ENCODE data around the gene ZFP36L2. TPM values are rescaled to one million over a fixed set of nuclear protein-coding genes. Genes with fewer than 3 reads are reported as not detected.

Gene ZFP36L2
- total RNA-seq, 3 donors from 2014 or later, result 111 to 155 (median 124) TPM

DNA sequence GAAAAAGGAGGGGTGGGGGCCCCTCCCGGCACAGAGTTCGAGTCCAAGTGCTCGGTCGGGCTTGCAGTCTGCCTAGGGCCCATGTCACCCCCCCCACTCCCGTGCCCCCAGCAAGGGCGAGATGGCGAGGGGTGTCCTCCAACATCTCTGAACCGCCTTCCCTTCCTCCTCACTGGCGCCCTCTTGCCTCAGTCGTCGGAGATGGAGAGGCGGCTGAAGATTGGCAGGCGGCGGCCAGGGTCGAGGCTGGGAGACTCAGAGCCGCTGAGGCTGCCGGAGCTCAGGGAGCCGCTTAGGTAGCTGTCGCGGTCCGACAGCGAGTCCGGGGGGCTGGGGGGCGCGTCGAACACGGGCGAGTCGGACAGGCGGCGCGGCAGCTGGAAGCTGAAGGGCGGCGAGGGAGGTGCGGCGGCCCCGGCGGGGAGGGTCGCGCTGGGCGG, 2.3 kb downstream of the ZFP36L2 start:
- H3K9me3 ChIP-seq, result no peaks in the 10 kb centered on the region
- peaks cover 5% of the 10 kb centered on the region for H3K36me3 ChIP-seq
- intact Hi-C loops (cut with DNase I; ENCODE audit: low total_unique reads), result loop anchor here (2.0 to 10.0 kb wide), 4 partner anchors 51 to 389 kb away; no protein-coding TSS in a partner anchor
- peak overlapping the region; percentile 99 for H3K27ac ChIP-seq
- DNase-seq (ENCODE audit: low spot score in 2 of 2), result peak; percentile 51 to 58
- H3K27me3 ChIP-seq, result no peaks in the 10 kb centered on the region
- H3K4me1 ChIP-seq, result peaks cover 0 to 27% of the 10 kb centered on the region in 2 donors
- TF ChIP-seq, protein P1, sequence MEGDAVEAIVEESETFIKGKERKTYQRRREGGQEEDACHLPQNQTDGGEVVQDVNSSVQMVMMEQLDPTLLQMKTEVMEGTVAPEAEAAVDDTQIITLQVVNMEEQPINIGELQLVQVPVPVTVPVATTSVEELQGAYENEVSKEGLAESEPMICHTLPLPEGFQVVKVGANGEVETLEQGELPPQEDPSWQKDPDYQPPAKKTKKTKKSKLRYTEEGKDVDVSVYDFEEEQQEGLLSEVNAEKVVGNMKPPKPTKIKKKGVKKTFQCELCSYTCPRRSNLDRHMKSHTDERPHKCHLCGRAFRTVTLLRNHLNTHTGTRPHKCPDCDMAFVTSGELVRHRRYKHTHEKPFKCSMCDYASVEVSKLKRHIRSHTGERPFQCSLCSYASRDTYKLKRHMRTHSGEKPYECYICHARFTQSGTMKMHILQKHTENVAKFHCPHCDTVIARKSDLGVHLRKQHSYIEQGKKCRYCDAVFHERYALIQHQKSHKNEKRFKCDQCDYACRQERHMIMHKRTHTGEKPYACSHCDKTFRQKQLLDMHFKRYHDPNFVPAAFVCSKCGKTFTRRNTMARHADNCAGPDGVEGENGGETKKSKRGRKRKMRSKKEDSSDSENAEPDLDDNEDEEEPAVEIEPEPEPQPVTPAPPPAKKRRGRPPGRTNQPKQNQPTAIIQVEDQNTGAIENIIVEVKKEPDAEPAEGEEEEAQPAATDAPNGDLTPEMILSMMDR (IDR thresholded peaks at IDR 0.05), result peak in 1 of 3 donors; percentile 13
- TF ChIP-seq POLR2AphosphoS5 (IDR thresholded peaks at IDR 0.05) (peak in 2 of 3 donors; percentile 75 to 87), POLR2A (IDR thresholded peaks at IDR 0.05) (no peak)
- peak overlapping the region; percentile 69 to 96 (median 91) for H3K4me3 ChIP-seq

DNA sequence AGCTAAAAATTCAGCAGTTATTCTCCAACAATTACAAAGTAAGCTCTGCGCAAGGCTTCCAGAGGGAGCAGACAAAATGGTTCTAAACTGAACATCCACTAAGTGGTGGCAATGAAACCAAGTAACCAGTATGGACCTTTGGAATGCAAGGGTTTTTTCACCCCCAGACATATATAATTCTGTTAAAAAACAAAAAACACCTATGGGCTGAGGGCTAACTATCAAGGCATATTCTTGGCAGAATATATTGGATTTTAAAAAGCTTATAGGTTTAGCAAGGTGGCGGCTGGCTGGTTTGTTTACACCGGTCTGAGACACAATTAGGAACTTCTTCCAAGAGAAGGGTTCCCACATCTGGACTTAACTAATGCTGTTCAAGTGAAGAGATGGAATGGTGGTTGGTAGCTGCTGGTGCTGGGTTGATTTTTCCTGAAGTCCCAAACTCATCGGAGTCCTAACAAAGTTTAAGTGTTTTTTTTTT, 2.8 kb downstream of the ZFP36L2 start:
- peaks cover 5% of the 10 kb centered on the region for H3K36me3 ChIP-seq
- H3K27me3 ChIP-seq, result no peaks in the 10 kb centered on the region
- peaks cover 0 to 27% of the 10 kb centered on the region in 2 donors for H3K4me1 ChIP-seq
- intact Hi-C loops (cut with DNase I; ENCODE audit: low total_unique reads), result loop anchor here (2.0 to 10.0 kb wide), 4 partner anchors 51 to 389 kb away; no protein-coding TSS in a partner anchor
- no peaks in the 10 kb centered on the region for H3K9me3 ChIP-seq
- DNase-seq (ENCODE audit: low spot score in 2 of 2), result no peak
- TF ChIP-seq POLR2A (IDR thresholded peaks at IDR 0.05), result no peak
- TF ChIP-seq POLR2AphosphoS5 (IDR thresholded peaks at IDR 0.05), result peak in 1 of 3 donors; percentile 8
- H3K27ac ChIP-seq, result peak overlapping the region; percentile 90 to 99
- H3K4me3 ChIP-seq, result peak overlapping the region; percentile 69 to 96 (median 91)

DNA sequence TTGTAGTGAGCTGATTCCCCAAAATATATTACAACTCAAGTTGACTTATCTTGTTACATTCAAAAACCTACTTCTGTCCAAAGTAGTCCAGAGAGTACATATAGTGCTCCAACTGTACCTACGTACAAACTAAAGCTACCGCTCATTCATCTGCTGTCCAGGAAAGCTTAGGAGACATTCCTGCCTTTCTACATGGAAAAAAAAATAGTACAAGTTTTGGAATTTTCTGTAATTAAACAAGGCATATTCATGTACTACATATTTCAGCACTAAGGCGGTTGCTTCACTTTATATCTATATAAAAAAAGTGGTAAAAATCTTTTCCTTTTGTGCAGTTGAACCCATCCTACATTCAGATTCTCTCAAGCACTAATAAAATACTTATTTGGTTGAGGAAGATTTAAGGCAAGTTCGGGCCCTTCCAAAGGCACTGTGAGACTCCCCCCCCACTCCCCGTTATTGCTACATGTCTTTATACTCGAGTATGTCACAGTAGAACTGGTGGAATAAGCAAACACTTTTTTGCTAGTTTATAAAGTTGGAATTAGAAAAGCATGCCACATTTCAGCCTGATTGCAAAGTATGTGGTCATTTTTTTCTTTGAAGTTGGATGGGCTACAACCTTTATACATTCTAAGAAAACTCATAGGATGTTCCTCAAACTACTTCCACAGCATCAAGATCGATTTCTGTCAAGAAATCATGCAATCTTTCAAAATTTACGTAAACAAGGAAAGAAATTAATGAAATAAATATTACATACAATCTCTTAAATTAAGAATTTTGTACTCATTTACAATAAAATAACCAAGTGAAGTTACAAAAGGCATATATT, 3.7 kb downstream of the ZFP36L2 start:
- intact Hi-C loops (cut with DNase I; ENCODE audit: low total_unique reads), result loop anchor here (10.0 kb wide), 3 partner anchors 198 to 388 kb away; no protein-coding TSS in a partner anchor
- DNase-seq (ENCODE audit: low spot score in 2 of 2), result no peak
- Histone ChIP-seq H3K4me1 (peaks cover 0 to 27% of the 10 kb centered on the region in 2 donors), H3K9me3 (no peaks in the 10 kb centered on the region), H3K27ac (peak overlapping the region; percentile 90 to 99), H3K36me3 (peaks cover 5% of the 10 kb centered on the region), H3K27me3 (no peaks in the 10 kb centered on the region), H3K4me3 (peak overlapping the region; percentile 69 to 96 (median 91))
- TF ChIP-seq, protein P1 (IDR thresholded peaks at IDR 0.05), result no peak
- TF ChIP-seq POLR2A (IDR thresholded peaks at IDR 0.05) (no peak), POLR2AphosphoS5 (IDR thresholded peaks at IDR 0.05) (peak in 1 of 3 donors; percentile 2)

DNA sequence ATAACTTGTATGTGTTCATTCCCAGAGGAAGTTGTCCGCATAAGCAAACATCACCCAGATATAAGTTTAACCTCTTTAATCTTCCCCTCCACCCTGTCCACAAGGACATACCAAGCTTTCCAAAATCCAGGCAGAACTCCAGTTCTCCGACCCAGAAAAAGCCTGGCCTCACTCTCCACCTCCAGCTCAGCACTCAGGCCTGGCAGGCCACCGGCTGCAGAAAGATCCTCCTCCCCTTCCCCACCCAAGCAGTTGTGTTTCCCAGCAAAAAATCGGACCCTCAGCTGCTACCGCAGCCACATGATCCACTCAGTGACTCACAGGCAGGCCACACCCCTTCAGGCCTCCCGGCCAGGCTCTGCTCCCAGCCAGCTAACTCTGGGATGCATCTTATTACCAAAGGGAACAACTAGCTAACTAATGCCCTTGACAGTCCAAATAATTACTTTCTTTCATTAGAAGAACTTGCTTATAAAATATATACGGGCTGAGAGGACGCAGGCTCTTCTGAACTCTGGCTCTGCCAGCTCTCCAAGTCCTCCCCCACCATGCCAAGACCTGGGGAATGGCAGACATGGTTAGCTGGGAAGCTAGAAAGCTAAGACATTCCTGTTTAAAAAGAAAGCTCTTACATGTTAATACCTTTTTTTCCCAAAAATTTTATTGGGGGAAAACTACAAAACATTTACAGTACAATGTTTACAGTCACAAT, 4.5 kb downstream of the ZFP36L2 start:
- Histone ChIP-seq H3K4me1 (peaks cover 0 to 30% of the 10 kb centered on the region in 2 donors), H3K27ac (peak overlapping the region; percentile 90 to 99), H3K36me3 (peaks cover 5% of the 10 kb centered on the region)

More for the DNA sequence above, 4.5 kb downstream of the ZFP36L2 start:
- TF ChIP-seq POLR2AphosphoS5 (IDR thresholded peaks at IDR 0.05) (peak; percentile 74 to 97 (median 86)), POLR2A (IDR thresholded peaks at IDR 0.05) (peak; percentile 52)
- TF ChIP-seq, protein P1 (IDR thresholded peaks at IDR 0.05), result no peak
- Histone ChIP-seq H3K9me3 (no peaks in the 10 kb centered on the region), H3K27me3 (no peaks in the 10 kb centered on the region), H3K4me3 (peak overlapping the region; percentile 69 to 96 (median 91))
- intact Hi-C loops (cut with DNase I; ENCODE audit: low total_unique reads), result loop anchor here (10.0 kb wide), 3 partner anchors 197 to 387 kb away; no protein-coding TSS in a partner anchor
- peak; percentile 82 to 89 for DNase-seq (ENCODE audit: low spot score in 2 of 2)
